B cell (primary cell): ENCODE results near the gene COTL1. TPM values are rescaled to one million over a fixed set of nuclear protein-coding genes. Genes with fewer than 3 reads are reported as not detected.

Experiments
- ATAC-seq: fragments of 200-7000 bp; cut with Tn5 transposase; one replicate; pipeline ENCODE4 v1.10.0; 2021; ENCODE audit warnings: low read depth, mild to moderate bottlenecking, moderate number of reproducible peaks, moderate library complexity
- CTCF ChIA-PET: fragments of 350-600 bp; sonication (Branson Sonifier 250); formaldehyde crosslinking; loops from one replicate; lab custom pipeline; 2021; ENCODE audit warnings: antibody characterized with exemption, inconsistent platforms; lab: Charles Lee
- POLR2A ChIA-PET: fragments of 350-600 bp; sonication (Branson Sonifier 250); formaldehyde crosslinking; loops from one replicate; lab custom pipeline; 2021; ENCODE audit warnings: antibody characterized with exemption; lab: Charles Lee
- DNase-seq: peaks from one replicate; pipeline ENCODE4 v3.0.0; 2013
- H2AFZ ChIP-seq: 2 replicates; pipeline ENCODE4 v1.6.1; 2012; ENCODE audit warnings: mild to moderate bottlenecking, low read depth, low read length; ENCODE audit not compliant: insufficient read depth, poor library complexity, severe bottlenecking
- H3K27ac ChIP-seq, 2 donors: 1 replicate in 1 of 2; 2 replicates in 1 of 2; pipeline ENCODE4 v1.5.1; 2012 to 2013; ENCODE audit warnings: low read length in 2 of 2, mild to moderate bottlenecking in 2 of 2, moderate library complexity in 1 of 2
- H3K27me3 ChIP-seq, 4 experiments: fragments of 200-600 bp in 1 of 4; sonication (generic) in 1 of 4; replicated peaks in 1 of 4; 1 replicate in 2 of 4; 2 replicates in 2 of 4; pipeline versions ENCODE4 v1.6.1 to v1.7.0; 2013 to 2016; ENCODE audit warnings: low read length in 3 of 4, mild to moderate bottlenecking in 2 of 4, mixed read lengths in 1 of 4, moderate library complexity in 1 of 4; ENCODE audit not compliant: insufficient read depth in 4 of 4, control insufficient read depth in 3 of 4; ENCODE audit errors: control extremely low read depth in 1 of 4
- H3K36me3 ChIP-seq, 2 experiments: replicated peaks in 1 of 2; 1 replicate in 1 of 2; 2 replicates in 1 of 2; pipeline versions ENCODE4 v1.6.1 to v1.7.1; 2013; ENCODE audit warnings: low read length in 1 of 2; ENCODE audit not compliant: insufficient read depth in 2 of 2, control insufficient read depth in 1 of 2; ENCODE audit errors: control extremely low read depth in 1 of 2, extremely low read depth in 1 of 2
- H3K4me1 ChIP-seq, 2 donors: fragments of 200-600 bp in 1 of 2; sonication (generic) in 1 of 2; 1 replicate in 1 of 2; 2 replicates in 1 of 2; pipeline versions ENCODE4 v1.5.1 to v1.6.1; 2013 to 2017; ENCODE audit warnings: low read length in 2 of 2; ENCODE audit not compliant: control insufficient read depth in 2 of 2, insufficient read depth in 2 of 2
- H3K4me2 ChIP-seq: replicated peaks from 2 replicates; pipeline ENCODE3; 2012; ENCODE audit warnings: mild to moderate bottlenecking, low read depth, low read length; ENCODE audit not compliant: poor library complexity, severe bottlenecking
- H3K4me3 ChIP-seq, 5 experiments: fragments of 200-600 bp in 1 of 5; sonication (generic) in 1 of 5; 1 replicate in 3 of 5; 2 replicates in 2 of 5; pipeline versions ENCODE4 v1.5.1 to v1.7.0; 2011 to 2016; ENCODE audit warnings: low read length in 4 of 5, mild to moderate bottlenecking in 4 of 5, low read depth in 2 of 5, control low read depth in 1 of 5, moderate library complexity in 1 of 5; ENCODE audit not compliant: insufficient read depth in 1 of 5; ENCODE audit errors: control extremely low read depth in 1 of 5, extremely low read depth in 1 of 5
- H3K79me2 ChIP-seq: fragments of 200-600 bp; sonication (generic); one replicate; pipeline ENCODE4 v1.6.0; 2016; ENCODE audit warnings: low read length; ENCODE audit not compliant: control insufficient read depth, insufficient read depth
- H3K9ac ChIP-seq: fragments of 200-600 bp; sonication (generic); 2 replicates; pipeline ENCODE4 v1.6.1; 2017; ENCODE audit warnings: mild to moderate bottlenecking, low read length, moderate library complexity
- H3K9me3 ChIP-seq, 3 donors: one replicate each; pipeline versions ENCODE4 v1.6.1 to v1.7.1; 2013; ENCODE audit warnings: low read length in 2 of 3; ENCODE audit not compliant: control insufficient read depth in 2 of 3, insufficient read depth in 1 of 3; ENCODE audit errors: control extremely low read depth in 1 of 3
- H4K20me1 ChIP-seq: 2 replicates; pipeline ENCODE4 v1.6.0; 2012; ENCODE audit warnings: mild to moderate bottlenecking, low read length; ENCODE audit not compliant: insufficient read depth, control insufficient read depth, poor library complexity, severe bottlenecking
- H3K27ac Mint-ChIP-seq: one replicate; pipeline ENCODE4 v1.8.0; 2021; ENCODE audit warnings: mixed read lengths
- H3K27me3 Mint-ChIP-seq: one replicate; pipeline ENCODE4 v1.8.0; 2021; ENCODE audit warnings: mixed read lengths
- H3K4me1 Mint-ChIP-seq: one replicate; pipeline ENCODE4 v1.8.0; 2021; ENCODE audit warnings: mixed read lengths
- H3K4me3 Mint-ChIP-seq: one replicate; pipeline ENCODE4 v1.8.0; 2021; ENCODE audit warnings: mixed read lengths
- H3K9me3 Mint-ChIP-seq: one replicate; pipeline ENCODE4 v1.8.0; 2022; ENCODE audit warnings: mixed read lengths; ENCODE audit not compliant: insufficient read depth
- EZH2 ChIP-seq: IDR thresholded peaks from 2 replicates; pipeline ENCODE4 v1.6.1; 2012; ENCODE audit warnings: borderline replicate concordance, low read depth, mild to moderate bottlenecking, moderate library complexity, low read length; ENCODE audit not compliant: insufficient read depth, poor library complexity, severe bottlenecking
- WGBS: methylation state at CpG from one replicate; pipeline ENCODE4 v1.1.5; 2013; ENCODE audit warnings: missing lambda C conversion rate; ENCODE audit not compliant: insufficient coverage; 5-methylcytosine and 5-hydroxymethylcytosine counted together
- intact Hi-C: fragments of 100-400 bp; cut with micrococcal nuclease; formaldehyde crosslinking; loops from one replicate; pipeline ENCODE4 v1.10.0; 2022
- polyA plus RNA-seq: library from polyadenylated mRNA; depleted of rRNA; stranded (reverse); fragments of >200 nt; gene quantifications from 2 replicates; pipeline ENCODE4 v1.2.3, GENCODE V29; 2012
- total RNA-seq, 2 donors: library from RNA; stranded (reverse); fragments of 120-200 nt in 1 of 2; gene quantifications; 1 replicate in 1 of 2; 2 replicates in 1 of 2; pipeline versions ENCODE4 v1.2.3 to v1.2.4, GENCODE V29; 2013 to 2022
- TF ChIP-seq, protein P1 (sequence below): fragments of 200-600 bp; IDR thresholded peaks from one replicate; pipeline ENCODE4 v1.8.0; 2022; ENCODE audit warnings: antibody characterized with exemption, mild to moderate bottlenecking

The COTL1 gene
- total and polyA plus RNA-seq, 2 donors (not counting 1 experiment from before 2014, with no cell fraction given), result 158 to 264 TPM

- Histone ChIP-seq H3K4me1 (no peaks in the 10 kb centered on the region), H3K4me3 (no peak overlapping the region), H3K9ac (no peak overlapping the region), H4K20me1 (no peaks in the 10 kb centered on the region), H3K27me3 (no peaks in the 10 kb centered on the region), H3K9me3 (peaks cover 0 to 13% (median 2%) of the 10 kb centered on the region in 3 donors), H2AFZ (no peak overlapping the region), H3K27ac (no peak overlapping the region), H3K4me2 (no peak overlapping the region), H3K79me2 (no peaks in the 10 kb centered on the region), H3K36me3 (no peaks in the 10 kb centered on the region)
- ChIA-PET CTCF (interaction anchor here (1.4 kb wide), 1 partner anchor 13 kb away, joined by 4 read pairs; no protein-coding TSS in a partner anchor), POLR2A (interaction anchor here (0.5 to 0.6 kb wide), 2 partner anchors 11 to 206 kb away, joined by 7 to 8 read pairs; no protein-coding TSS in a partner anchor)
- WGBS, result 89% methylated on average over 13 of the region's 14 CpGs
- TF ChIP-seq, protein P1, sequence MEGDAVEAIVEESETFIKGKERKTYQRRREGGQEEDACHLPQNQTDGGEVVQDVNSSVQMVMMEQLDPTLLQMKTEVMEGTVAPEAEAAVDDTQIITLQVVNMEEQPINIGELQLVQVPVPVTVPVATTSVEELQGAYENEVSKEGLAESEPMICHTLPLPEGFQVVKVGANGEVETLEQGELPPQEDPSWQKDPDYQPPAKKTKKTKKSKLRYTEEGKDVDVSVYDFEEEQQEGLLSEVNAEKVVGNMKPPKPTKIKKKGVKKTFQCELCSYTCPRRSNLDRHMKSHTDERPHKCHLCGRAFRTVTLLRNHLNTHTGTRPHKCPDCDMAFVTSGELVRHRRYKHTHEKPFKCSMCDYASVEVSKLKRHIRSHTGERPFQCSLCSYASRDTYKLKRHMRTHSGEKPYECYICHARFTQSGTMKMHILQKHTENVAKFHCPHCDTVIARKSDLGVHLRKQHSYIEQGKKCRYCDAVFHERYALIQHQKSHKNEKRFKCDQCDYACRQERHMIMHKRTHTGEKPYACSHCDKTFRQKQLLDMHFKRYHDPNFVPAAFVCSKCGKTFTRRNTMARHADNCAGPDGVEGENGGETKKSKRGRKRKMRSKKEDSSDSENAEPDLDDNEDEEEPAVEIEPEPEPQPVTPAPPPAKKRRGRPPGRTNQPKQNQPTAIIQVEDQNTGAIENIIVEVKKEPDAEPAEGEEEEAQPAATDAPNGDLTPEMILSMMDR, result no peak
- TF ChIP-seq EZH2, result no peak
- no peak for DNase-seq
- Mint-ChIP-seq H3K27ac (no peak overlapping the region), H3K4me1 (no peaks in the 10 kb centered on the region), H3K9me3 (peaks cover 5% of the 10 kb centered on the region), H3K27me3 (no peaks in the 10 kb centered on the region), H3K4me3 (no peak overlapping the region)
- ATAC-seq, result no peak
- intact Hi-C loops, result no loop called here
Measured at GRCh38 chr16:84524346-84524920, 93.4 kb downstream of the COTL1 start.

- Histone ChIP-seq H3K27me3 (no peaks in the 10 kb centered on the region), H3K4me3 (no peak overlapping the region), H3K9me3 (peaks cover 0 to 5% (median 0%) of the 10 kb centered on the region in 3 donors), H3K4me2 (no peak overlapping the region), H3K9ac (no peak overlapping the region), H3K4me1 (no peaks in the 10 kb centered on the region), H3K36me3 (no peaks in the 10 kb centered on the region), H3K27ac (no peak overlapping the region), H4K20me1 (no peaks in the 10 kb centered on the region), H2AFZ (no peak overlapping the region), H3K79me2 (no peaks in the 10 kb centered on the region)
- WGBS, result 73% methylated on average over 4 of the region's 4 CpGs
- intact Hi-C loops, result no loop called here
- Mint-ChIP-seq H3K4me3 (no peak overlapping the region), H3K27me3 (no peaks in the 10 kb centered on the region), H3K4me1 (no peaks in the 10 kb centered on the region), H3K9me3 (no peaks in the 10 kb centered on the region), H3K27ac (no peak overlapping the region)
- ATAC-seq (no peak), DNase-seq (no peak)
- TF ChIP-seq, protein P1, result no peak
- TF ChIP-seq EZH2, result no peak
- ChIA-PET CTCF (interaction anchor here (0.7 to 1.3 kb wide), 2 partner anchors 11 to 101 kb away, joined by 3 to 4 read pairs; no protein-coding TSS in a partner anchor), POLR2A (no interaction called here)
Measured at GRCh38 chr16:84521497-84521770, 96.4 kb downstream of the COTL1 start.
